ENCODE results near the gene DIP2C.

Gene DIP2C

DNA sequence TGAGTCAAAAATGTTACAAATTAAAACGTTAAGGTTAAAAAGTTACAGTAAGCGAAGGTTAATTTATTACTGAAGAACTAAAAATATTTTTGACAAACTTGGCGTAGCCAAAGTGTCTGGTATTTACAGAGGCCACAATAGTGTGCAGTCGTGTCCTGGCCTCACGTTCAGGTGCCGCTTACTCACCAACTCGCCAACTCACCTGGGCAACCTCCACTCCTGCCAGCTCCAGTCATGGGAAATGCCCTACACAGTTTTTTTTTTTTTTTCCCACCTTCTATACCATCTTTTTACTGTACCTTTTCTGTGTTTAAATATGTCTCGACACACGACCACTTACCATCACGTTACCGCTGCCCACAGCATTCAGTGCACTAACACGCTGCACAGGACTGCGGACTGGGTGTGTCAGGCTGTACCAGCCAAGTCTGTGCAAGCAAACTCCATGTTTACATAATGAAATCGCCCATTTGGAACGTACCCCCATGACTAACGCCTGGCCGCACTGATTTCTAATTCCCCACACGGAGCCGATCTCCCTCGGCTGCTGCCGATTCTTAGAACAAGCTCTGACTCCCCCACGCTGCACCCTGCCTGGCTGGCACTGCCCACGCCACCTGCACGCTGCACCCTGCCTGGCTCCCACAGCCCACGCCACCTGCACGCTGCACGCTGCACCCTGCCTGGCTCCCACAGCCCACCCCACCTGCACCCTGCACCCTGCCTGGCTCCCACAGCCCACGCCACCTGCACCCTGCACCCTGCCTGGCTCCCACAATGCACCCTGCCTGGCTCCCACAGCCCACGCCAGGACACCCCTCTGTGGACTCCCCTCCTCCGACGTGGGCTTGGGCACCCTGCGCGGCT lies 351.1 kb downstream of the DIP2C start:
- no peak for DNase-seq (ENCODE audit: insufficient read length)
- FAIRE-seq: no peak
- TF ChIP-seq POLR2AphosphoS5 (IDR thresholded peaks at IDR 0.05; ENCODE audit: low read depth, low read length) (no peak), TAF1 (IDR thresholded peaks at IDR 0.05; ENCODE audit: borderline replicate concordance, low read depth, low read length) (no peak), POLR2A (IDR thresholded peaks at IDR 0.05; ENCODE audit: low read depth, low read length) (no peak)

- no peak for DNase-seq (ENCODE audit: insufficient read length)
- TF ChIP-seq POLR2A (IDR thresholded peaks at IDR 0.05; ENCODE audit: low read depth, low read length) (no peak), POLR2AphosphoS5 (IDR thresholded peaks at IDR 0.05; ENCODE audit: low read depth, low read length) (no peak), TAF1 (IDR thresholded peaks at IDR 0.05; ENCODE audit: borderline replicate concordance, low read depth, low read length) (no peak)
- no peak for FAIRE-seq
Observed at GRCh38 chr10:336247-336646, 353.2 kb downstream of the DIP2C start.

DNA sequence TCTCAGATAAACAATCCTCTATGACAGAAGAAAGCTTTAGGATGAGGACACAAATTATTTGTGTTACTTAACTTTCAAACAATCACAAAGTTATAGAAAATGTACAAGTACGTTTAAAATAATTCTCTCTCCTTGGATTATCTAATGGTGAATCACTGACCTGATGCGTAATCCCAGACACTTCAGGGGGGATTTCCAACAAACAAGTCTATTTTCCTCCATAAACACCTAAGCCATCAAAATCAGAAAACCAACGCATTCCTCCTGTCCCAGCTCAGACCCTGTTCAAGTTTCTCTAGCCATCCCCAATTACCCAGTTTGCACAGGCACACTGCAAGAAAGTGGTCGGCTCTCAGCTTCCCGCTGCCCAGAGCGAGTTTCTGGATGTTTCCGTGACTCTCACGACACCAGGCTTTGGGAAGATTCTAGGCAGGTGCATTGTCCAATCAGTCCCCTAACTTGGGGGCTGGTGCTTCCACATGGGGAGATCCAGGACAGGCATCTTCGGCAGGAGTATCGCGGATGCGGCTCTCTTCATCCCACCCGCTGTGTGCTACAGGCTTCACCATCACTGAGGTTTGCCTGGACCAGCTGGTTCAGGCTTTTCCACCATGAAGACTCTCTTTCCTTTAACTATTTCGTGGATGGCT lies 354.2 kb downstream of the DIP2C start:
- DNase-seq (ENCODE audit: insufficient read length): no peak
- FAIRE-seq: no peak
- TF ChIP-seq POLR2A (IDR thresholded peaks at IDR 0.05; ENCODE audit: low read depth, low read length) (no peak), POLR2AphosphoS5 (IDR thresholded peaks at IDR 0.05; ENCODE audit: low read depth, low read length) (no peak), TAF1 (IDR thresholded peaks at IDR 0.05; ENCODE audit: borderline replicate concordance, low read depth, low read length) (no peak)

GRCh38 chr10:331186-331585 lies 358.3 kb downstream of the DIP2C start:
- no peak for FAIRE-seq
- TF ChIP-seq POLR2A (IDR thresholded peaks at IDR 0.05; ENCODE audit: low read depth, low read length) (no peak), TAF1 (IDR thresholded peaks at IDR 0.05; ENCODE audit: borderline replicate concordance, low read depth, low read length) (no peak), POLR2AphosphoS5 (IDR thresholded peaks at IDR 0.05; ENCODE audit: low read depth, low read length) (no peak)
- DNase-seq (ENCODE audit: insufficient read length): no peak

DNA sequence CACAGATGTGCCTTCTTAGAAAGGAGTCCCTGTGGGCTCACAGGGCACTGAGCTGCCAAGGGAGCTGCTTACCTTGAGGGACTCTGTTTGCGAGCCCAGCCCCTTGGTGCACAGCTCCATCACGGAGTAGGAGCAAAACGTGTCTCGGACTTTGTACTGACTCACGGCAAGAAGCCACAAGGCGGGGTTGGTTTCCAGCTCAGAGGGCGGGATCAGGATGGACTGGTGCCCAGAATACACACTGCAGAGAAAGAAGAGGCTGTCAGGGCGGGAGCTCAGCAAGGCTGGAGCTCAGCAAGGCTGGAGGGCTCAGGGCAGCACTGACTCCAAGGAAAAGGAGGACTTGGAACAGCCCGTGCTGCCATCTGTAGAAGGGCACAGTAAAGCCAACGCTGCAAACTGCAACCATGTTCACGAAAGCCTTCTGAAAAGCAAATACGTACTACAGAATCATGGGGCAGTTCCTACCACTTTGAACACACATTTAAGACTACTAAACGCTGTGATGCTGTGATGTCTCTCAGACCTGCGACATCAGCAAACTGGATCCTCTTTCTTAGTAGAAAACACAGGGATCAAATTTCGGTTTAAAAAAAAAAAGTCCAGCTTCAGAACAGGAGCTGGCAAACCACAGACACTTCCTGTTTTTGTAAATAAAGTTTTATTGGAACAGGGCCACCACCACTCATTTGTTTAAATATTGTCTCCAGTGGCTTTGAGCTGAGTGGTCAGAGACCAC lies 359.9 kb downstream of the DIP2C start:
- no peak for TF ChIP-seq TAF1 (IDR thresholded peaks at IDR 0.05; ENCODE audit: borderline replicate concordance, low read depth, low read length)
- TF ChIP-seq POLR2AphosphoS5 (IDR thresholded peaks at IDR 0.05; ENCODE audit: low read depth, low read length): no peak
- TF ChIP-seq POLR2A (IDR thresholded peaks at IDR 0.05; ENCODE audit: low read depth, low read length): no peak
- peak; percentile 27 for FAIRE-seq
- no peak for DNase-seq (ENCODE audit: insufficient read length)

DNA sequence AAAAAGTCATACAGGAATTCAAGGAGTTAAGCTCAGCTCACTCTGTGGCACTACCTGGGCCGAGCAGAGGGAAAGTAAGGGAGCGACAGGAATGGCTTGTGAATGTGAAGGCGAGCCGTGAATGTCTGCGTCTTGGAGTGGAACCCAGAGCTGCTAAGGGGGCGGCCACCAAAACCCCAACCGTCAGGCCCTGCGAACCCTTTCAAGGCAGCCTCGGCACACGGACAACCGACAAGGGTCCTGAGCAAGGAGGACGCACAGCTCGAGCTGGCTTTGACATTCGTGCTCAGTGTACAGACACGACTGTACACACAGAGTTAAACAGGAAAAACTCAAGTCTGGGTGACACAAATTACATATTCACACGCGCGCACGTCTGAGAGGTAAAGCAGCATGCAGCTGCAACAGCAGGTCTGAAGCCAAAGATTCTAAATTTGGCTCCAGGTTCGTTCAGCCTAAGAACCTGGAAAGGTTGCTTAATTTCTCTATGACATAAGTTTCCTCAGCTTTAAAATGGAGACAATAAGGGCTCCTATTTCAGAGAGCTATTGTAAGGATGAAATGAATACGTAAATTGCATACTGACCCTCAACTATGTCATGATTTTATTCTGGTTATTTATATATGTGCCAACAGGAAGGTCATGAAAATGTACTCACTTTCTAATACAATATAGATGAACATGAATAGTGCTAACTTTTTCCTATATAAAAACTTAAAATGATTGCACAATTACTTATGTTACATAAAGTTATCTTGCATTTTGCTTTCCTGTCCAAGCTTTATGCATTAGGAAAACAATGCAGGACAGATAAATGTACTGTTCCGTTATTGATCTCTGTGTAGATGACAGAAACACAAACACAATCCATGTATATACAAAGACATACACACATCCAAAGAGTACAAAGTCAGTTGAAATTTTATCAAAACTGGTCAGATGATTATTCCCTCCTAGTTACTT lies 361.3 kb downstream of the DIP2C start:
- DNase-seq (ENCODE audit: insufficient read length): no peak
- FAIRE-seq: no peak

DNA sequence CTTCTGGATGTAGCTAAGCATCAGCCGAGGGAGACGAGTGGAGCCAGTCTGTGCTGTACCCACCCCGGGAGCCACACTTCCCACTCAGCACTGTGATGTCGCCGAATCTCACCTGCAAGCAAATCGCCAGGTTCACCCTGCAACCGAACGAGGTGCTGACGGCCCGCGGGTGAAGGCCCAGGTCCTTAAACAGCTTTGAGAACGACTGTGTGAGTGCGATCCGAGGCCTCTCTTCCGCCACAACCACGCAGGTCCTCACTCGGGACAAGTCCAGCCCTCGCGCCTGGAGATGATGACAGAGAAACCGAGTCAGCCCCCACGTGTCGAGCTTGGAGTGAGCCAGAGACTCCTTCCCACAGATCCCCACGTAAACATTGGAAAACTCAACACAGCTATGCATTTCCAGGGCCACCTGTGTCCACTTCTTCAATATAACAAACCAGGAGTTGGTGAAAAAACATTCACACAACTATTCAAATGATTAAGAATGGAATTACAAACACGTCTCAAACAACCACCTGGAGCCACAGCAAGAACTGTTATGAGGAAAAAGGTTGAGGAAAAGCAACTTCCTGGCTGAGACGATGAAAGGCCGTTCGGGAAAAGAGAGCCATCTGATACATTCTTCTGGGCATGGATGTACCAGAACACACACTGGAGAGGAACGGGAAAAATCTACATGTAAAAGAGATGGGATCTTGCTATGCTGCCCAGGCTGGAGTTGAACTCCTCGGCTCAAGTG lies 362.4 kb downstream of the DIP2C start:
- DNase-seq (ENCODE audit: insufficient read length): no peak
- TF ChIP-seq TAF1 (IDR thresholded peaks at IDR 0.05; ENCODE audit: borderline replicate concordance, low read depth, low read length): no peak
- no peak for TF ChIP-seq POLR2A (IDR thresholded peaks at IDR 0.05; ENCODE audit: low read depth, low read length)
- no peak for TF ChIP-seq POLR2AphosphoS5 (IDR thresholded peaks at IDR 0.05; ENCODE audit: low read depth, low read length)
- no peak for FAIRE-seq

More for the DNA sequence above, 361.3 kb downstream of the DIP2C start:
- TF ChIP-seq POLR2AphosphoS5 (IDR thresholded peaks at IDR 0.05; ENCODE audit: low read depth, low read length) (no peak), TAF1 (IDR thresholded peaks at IDR 0.05; ENCODE audit: borderline replicate concordance, low read depth, low read length) (no peak), POLR2A (IDR thresholded peaks at IDR 0.05; ENCODE audit: low read depth, low read length) (no peak)

- DNase-seq (ENCODE audit: insufficient read length) (no peak), FAIRE-seq (no peak)
- no peak for TF ChIP-seq POLR2AphosphoS5 (IDR thresholded peaks at IDR 0.05; ENCODE audit: low read depth, low read length)
- TF ChIP-seq POLR2A (IDR thresholded peaks at IDR 0.05; ENCODE audit: low read depth, low read length): no peak
- no peak for TF ChIP-seq TAF1 (IDR thresholded peaks at IDR 0.05; ENCODE audit: borderline replicate concordance, low read depth, low read length)
Observed at GRCh38 chr10:326350-326749, 363.1 kb downstream of the DIP2C start.

DNA sequence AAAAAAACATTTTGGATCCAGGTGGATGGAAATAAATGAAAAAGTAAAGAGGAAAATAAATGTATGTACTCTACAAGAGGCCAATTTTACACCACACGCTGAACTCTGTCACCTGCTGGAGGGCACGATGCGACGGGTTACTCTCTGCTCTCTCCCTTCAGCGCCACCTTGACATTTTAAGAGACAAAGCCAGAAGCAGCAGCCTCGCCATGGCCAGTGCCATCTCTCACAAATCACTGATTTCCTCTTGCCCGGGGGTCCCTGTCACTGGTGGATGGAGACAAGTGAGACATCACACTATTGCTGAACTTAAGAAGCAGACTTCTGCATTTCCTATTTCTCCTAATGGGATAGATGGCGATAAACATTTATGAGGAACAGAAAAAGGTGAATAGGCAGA lies 364.2 kb downstream of the DIP2C start:
- FAIRE-seq (no peak), DNase-seq (ENCODE audit: insufficient read length) (no peak)
- no peak for TF ChIP-seq TAF1 (IDR thresholded peaks at IDR 0.05; ENCODE audit: borderline replicate concordance, low read depth, low read length)

GRCh38 chr10:324593-324992 lies 364.9 kb downstream of the DIP2C start:
- TF ChIP-seq POLR2A (IDR thresholded peaks at IDR 0.05; ENCODE audit: low read depth, low read length): no peak
- TF ChIP-seq POLR2AphosphoS5 (IDR thresholded peaks at IDR 0.05; ENCODE audit: low read depth, low read length): no peak
- TF ChIP-seq TAF1 (IDR thresholded peaks at IDR 0.05; ENCODE audit: borderline replicate concordance, low read depth, low read length): no peak
- FAIRE-seq (peak; percentile 14), DNase-seq (ENCODE audit: insufficient read length) (no peak)

Data from GM12892 (cell line).